H1 (cell line): ENCODE data around the gene NUTM2E. TPM values are rescaled to one million over a fixed set of nuclear protein-coding genes. Genes with fewer than 3 reads are reported as not detected.
"Not testable (repeated sequence)": the region's sequence is repeated elsewhere in the genome, so short reads cannot be mapped to it uniquely, and the experiment has no call there.

ENCODE experiments used
- CTCF ChIA-PET: fragments of 300-600 bp; sonication (Branson Sonifier 250); formaldehyde crosslinking; loops from one replicate; lab custom pipeline; 2021; ENCODE audit not compliant: partially characterized antibody; lab: Charles Lee
- POLR2A ChIA-PET: fragments of 300-600 bp; sonication (Branson Sonifier 250); formaldehyde crosslinking; loops from one replicate; lab custom pipeline; 2021; ENCODE audit warnings: inconsistent platforms; ENCODE audit not compliant: partially characterized antibody; lab: Charles Lee
- DNase-seq, 2 experiments: peaks; one replicate each; pipeline versions ENCODE4 v3.0.0 to v3.0.0-alpha.2; 2010 to 2022; ENCODE audit warnings: low spot score in 2 of 2, low read depth in 1 of 2, mixed read lengths in 1 of 2
- FAIRE-seq: peaks from 2 replicates; lab custom pipeline; 2011; peaks lifted over from hg19 to GRCh38; lab: Jason Lieb, UNC
- H2AFZ ChIP-seq: 2 replicates; pipeline ENCODE4 v1.8.1; 2012; ENCODE audit warnings: low read length, inconsistent platforms
- H2AK5ac ChIP-seq: 2 replicates; pipeline ENCODE4 v1.6.1; 2013; ENCODE audit warnings: low read depth, low read length
- H2BK120ac ChIP-seq: replicated peaks from 2 replicates; pipeline ENCODE3; 2013; ENCODE audit warnings: low read depth, low read length, inconsistent platforms
- H2BK12ac ChIP-seq: 2 replicates; pipeline ENCODE4 v1.6.1; 2013; ENCODE audit warnings: low read depth, low read length
- H2BK15ac ChIP-seq: 2 replicates; pipeline ENCODE4 v1.6.1; 2013; ENCODE audit warnings: low read length
- H2BK20ac ChIP-seq: 2 replicates; pipeline ENCODE4 v1.6.1; 2013; ENCODE audit warnings: low read length
- H2BK5ac ChIP-seq: 2 replicates; pipeline ENCODE4 v1.6.1; 2013; ENCODE audit warnings: low read depth, low read length
- H3K14ac ChIP-seq: 2 replicates; pipeline ENCODE4 v1.6.1; 2013; ENCODE audit warnings: inconsistent platforms; ENCODE audit not compliant: insufficient read length
- H3K18ac ChIP-seq: 2 replicates; pipeline ENCODE4 v1.6.1; 2013; ENCODE audit warnings: low read length; ENCODE audit errors: extremely low read depth
- H3K23ac ChIP-seq: 2 replicates; pipeline ENCODE4 v1.6.1; 2013; ENCODE audit warnings: inconsistent platforms; ENCODE audit not compliant: insufficient read length
- H3K23me2 ChIP-seq: 2 replicates; pipeline ENCODE4 v1.6.1; 2013; ENCODE audit warnings: low read depth, low read length
- H3K27ac ChIP-seq: 2 replicates; pipeline ENCODE4 v1.6.1; 2011; ENCODE audit warnings: low read depth, low read length, inconsistent platforms
- H3K27me3 ChIP-seq, 4 experiments: replicated peaks in 1 of 4; 1 replicate in 1 of 4; 2 replicates in 3 of 4; pipeline versions ENCODE4 v1.6.1 to v1.8.1; 2011 to 2013; ENCODE audit warnings: low read length in 3 of 4, mild to moderate bottlenecking in 3 of 4, inconsistent platforms in 2 of 4, mixed read lengths in 2 of 4, moderate library complexity in 1 of 4; ENCODE audit not compliant: control insufficient read depth in 3 of 4, insufficient read depth in 3 of 4; ENCODE audit errors: extremely low read depth in 1 of 4
- H3K36me3 ChIP-seq, 4 experiments: 2 replicates each; pipeline versions ENCODE4 v1.6.1 to v1.8.1; 2011 to 2013; ENCODE audit warnings: mild to moderate bottlenecking in 4 of 4, low read length in 3 of 4, moderate library complexity in 2 of 4, control low read depth in 1 of 4, inconsistent platforms in 1 of 4; ENCODE audit not compliant: insufficient read depth in 4 of 4, control insufficient read depth in 2 of 4
- H3K4ac ChIP-seq: replicated peaks from 2 replicates; pipeline ENCODE3; 2013; ENCODE audit warnings: low read length, low read depth, mixed read lengths, inconsistent platforms; ENCODE audit not compliant: insufficient read length
- H3K4me1 ChIP-seq, 4 experiments: replicated peaks in 1 of 4; 1 replicate in 1 of 4; 2 replicates in 3 of 4; pipeline versions ENCODE4 v1.6.1 to v1.8.1; 2011 to 2013; ENCODE audit warnings: low read length in 3 of 4, inconsistent platforms in 2 of 4, mixed read lengths in 1 of 4; ENCODE audit not compliant: insufficient read depth in 4 of 4, control insufficient read depth in 3 of 4
- H3K4me2 ChIP-seq, 2 experiments: 2 replicates each; pipeline versions ENCODE4 v1.6.1 to v1.8.1; 2011 to 2013; ENCODE audit warnings: low read depth in 2 of 2, low read length in 2 of 2, control low read depth in 1 of 2, inconsistent platforms in 1 of 2, mild to moderate bottlenecking in 1 of 2; ENCODE audit not compliant: insufficient read depth in 1 of 2
- H3K4me3 ChIP-seq, 4 experiments: fragments of 200-600, 300-600 bp in 1 of 4; sonication (generic), shearing (Covaris generic), sonication (Bioruptor Twin) in 1 of 4; 2 replicates each; pipeline versions ENCODE4 v1.5.1 to v1.8.1; 2011 to 2016; ENCODE audit warnings: low read length in 4 of 4, low read depth in 3 of 4, control low read depth in 2 of 4, inconsistent platforms in 2 of 4, mild to moderate bottlenecking in 2 of 4, mixed read lengths in 1 of 4, moderate library complexity in 1 of 4; ENCODE audit not compliant: insufficient read depth in 2 of 4; ENCODE audit errors: extremely low read depth in 1 of 4
- H3K56ac ChIP-seq: replicated peaks from 2 replicates; pipeline ENCODE3; 2013; ENCODE audit warnings: low read depth, mild to moderate bottlenecking, mixed read lengths, low read length, inconsistent platforms; ENCODE audit not compliant: insufficient read length
- H3K79me1 ChIP-seq: 2 replicates; pipeline ENCODE4 v1.6.1; 2013; ENCODE audit warnings: low read depth, low read length, control low read depth
- H3K79me2 ChIP-seq, 2 experiments: 2 replicates each; pipeline versions ENCODE4 v1.6.1 to v1.8.1; 2012 to 2013; ENCODE audit warnings: low read length in 2 of 2, mild to moderate bottlenecking in 2 of 2, inconsistent platforms in 1 of 2; ENCODE audit not compliant: insufficient read depth in 2 of 2, control insufficient read depth in 1 of 2
- H3K9ac ChIP-seq, 4 experiments: replicated peaks in 1 of 4; 1 replicate in 1 of 4; 2 replicates in 3 of 4; pipeline versions ENCODE4 v1.6.1 to v1.8.1; 2011 to 2013; ENCODE audit warnings: low read depth in 3 of 4, low read length in 3 of 4, control low read depth in 2 of 4, mild to moderate bottlenecking in 2 of 4, moderate library complexity in 2 of 4, inconsistent platforms in 1 of 4; ENCODE audit errors: extremely low read depth in 1 of 4
- H3K9me3 ChIP-seq, 2 experiments: 2 replicates each; pipeline versions ENCODE4 v1.6.1 to v1.8.1; 2012 to 2013; ENCODE audit warnings: mild to moderate bottlenecking in 2 of 2, moderate library complexity in 2 of 2, control low read depth in 1 of 2, inconsistent platforms in 1 of 2, low read depth in 1 of 2, low read length in 1 of 2, mixed read lengths in 1 of 2; ENCODE audit not compliant: insufficient read depth in 2 of 2
- H4K20me1 ChIP-seq, 2 experiments: replicated peaks in 1 of 2; 2 replicates each; pipeline versions ENCODE3 to v1.8.1; 2011 to 2013; ENCODE audit warnings: inconsistent platforms in 2 of 2, low read length in 2 of 2, mild to moderate bottlenecking in 1 of 2; ENCODE audit not compliant: insufficient read depth in 2 of 2, control insufficient read depth in 1 of 2
- H4K5ac ChIP-seq: 2 replicates; pipeline ENCODE4 v1.6.1; 2013; ENCODE audit warnings: low read length, low read depth, mixed read lengths, inconsistent platforms; ENCODE audit not compliant: insufficient read length
- H4K8ac ChIP-seq: 2 replicates; pipeline ENCODE4 v1.8.0; 2013; ENCODE audit warnings: mild to moderate bottlenecking, moderate library complexity, low read length, inconsistent platforms; ENCODE audit not compliant: insufficient read depth; ENCODE audit errors: extremely low read depth
- H4K91ac ChIP-seq: replicated peaks from 2 replicates; pipeline ENCODE3; 2013; ENCODE audit warnings: low read length, mixed read lengths, inconsistent platforms; ENCODE audit not compliant: insufficient read length
- WGBS, 2 experiments: shearing (Covaris generic) in 1 of 2; methylation state at CpG; one replicate each; pipeline versions ENCODE4 v1.1.6 to v1.1.7; 2013 to 2015; ENCODE audit warnings: low lambda C conversion rate in 2 of 2, mixed read lengths in 2 of 2, inconsistent platforms in 1 of 2, low coverage in 1 of 2, missing lambda C conversion rate in 1 of 2; ENCODE audit not compliant: insufficient replicate concordance in 2 of 2, insufficient coverage in 1 of 2, insufficient read length in 1 of 2; ENCODE audit errors: extremely low coverage in 1 of 2, missing lambda C conversion rate in 1 of 2; 5-methylcytosine and 5-hydroxymethylcytosine counted together
- polyA plus RNA-seq, 7 experiments: library from polyadenylated mRNA; depleted of rRNA in 3 of 7; stranded (reverse) in 5 of 7; unstranded in 2 of 7; fragments of >200 nt in 5 of 7; fragments of 200-250 nt in 2 of 7; gene quantifications; 1 replicate in 5 of 7; 2 replicates in 1 of 7; 4 replicates in 1 of 7; pipeline versions ENCODE4 v1.2.1 to v1.2.3, GENCODE V29; 2011 to 2013; ENCODE audit warnings: missing spikeins in 2 of 7, mixed read lengths in 2 of 7
- total RNA-seq: library from RNA; stranded (reverse); fragmentation: NEBNext Ultra II Directional; extraction: Animal tissue kit (Norgen Biotek cat#: 25700); gene quantifications from 2 replicates; pipeline ENCODE4 v1.2.1, GENCODE V29; 2021

Gene NUTM2E
- total and polyA plus RNA-seq, 2 of the 8 experiments (the other 6 are each of a cell fraction or from before 2014, with no cell fraction given) = 0.02 to 0.28 TPM

DNA sequence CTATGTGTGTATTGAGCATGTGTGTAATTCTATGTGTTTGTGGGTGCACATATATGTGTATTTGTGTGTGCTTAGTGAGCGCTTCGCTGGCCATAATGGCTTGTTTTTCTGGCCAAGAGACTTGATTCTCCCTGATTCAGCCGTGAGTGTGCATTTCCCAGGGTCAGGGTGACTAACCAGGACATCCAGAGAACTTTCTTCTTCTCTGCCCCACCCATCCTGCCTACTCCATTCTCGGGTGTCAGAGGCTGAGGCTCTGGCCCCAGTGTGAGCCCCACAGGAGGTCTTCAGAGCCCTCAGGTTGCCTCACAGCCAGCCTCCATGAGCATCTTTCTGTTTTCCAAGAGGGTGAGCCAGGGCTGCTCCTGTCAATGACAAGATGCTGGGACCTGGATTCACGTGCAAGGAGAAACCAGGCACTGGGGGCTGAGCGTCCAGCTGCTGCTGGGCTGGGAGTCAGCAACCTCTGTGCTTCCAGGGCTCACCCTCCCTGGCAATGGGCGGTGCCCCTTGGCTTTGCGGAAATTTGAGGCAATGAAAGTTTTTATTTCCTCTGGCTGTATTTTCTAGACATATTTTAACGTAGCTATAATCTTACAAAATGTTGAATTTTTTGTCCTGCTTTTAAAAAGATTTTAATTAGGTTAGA lies 40.5 kb downstream of the NUTM2E start:
- H3K4me2 ChIP-seq, H2BK5ac ChIP-seq, H4K91ac ChIP-seq, H2BK20ac ChIP-seq, DNase-seq, H3K27ac ChIP-seq, FAIRE-seq, H3K4ac ChIP-seq, H3K4me1 ChIP-seq, H3K23me2 ChIP-seq, H3K18ac ChIP-seq, H4K8ac ChIP-seq, H3K23ac ChIP-seq, H3K9ac ChIP-seq, POLR2A ChIA-PET, H4K5ac ChIP-seq, H3K79me1 ChIP-seq, H3K4me3 ChIP-seq, H2AK5ac ChIP-seq, H2BK120ac ChIP-seq, H3K79me2 ChIP-seq, CTCF ChIA-PET, H3K56ac ChIP-seq, H4K20me1 ChIP-seq, H2BK15ac ChIP-seq, H2BK12ac ChIP-seq, H3K36me3 ChIP-seq, H3K14ac ChIP-seq, H2AFZ ChIP-seq, H3K9me3 ChIP-seq, H3K27me3 ChIP-seq: not testable (repeated sequence)
- WGBS, 2 experiments = 96% methylated on average over 2 of the region's 9 CpGs; no CpG with 5 or more reads in 1 of the 2 experiments

- FAIRE-seq, POLR2A ChIA-PET, H2BK15ac ChIP-seq, H3K36me3 ChIP-seq, H3K4me1 ChIP-seq, H3K23me2 ChIP-seq, H3K4me3 ChIP-seq, H3K18ac ChIP-seq, H3K14ac ChIP-seq, CTCF ChIA-PET, H3K23ac ChIP-seq, H3K27ac ChIP-seq, H3K9ac ChIP-seq, H4K5ac ChIP-seq, H3K56ac ChIP-seq, H2AK5ac ChIP-seq, H2BK5ac ChIP-seq, H3K79me2 ChIP-seq, H3K4me2 ChIP-seq, H2AFZ ChIP-seq, H4K20me1 ChIP-seq, H4K91ac ChIP-seq, H4K8ac ChIP-seq, H3K9me3 ChIP-seq, H2BK120ac ChIP-seq, H2BK20ac ChIP-seq, H3K79me1 ChIP-seq, H2BK12ac ChIP-seq, H3K27me3 ChIP-seq, DNase-seq, H3K4ac ChIP-seq: not testable (repeated sequence)
- 98% methylated on average over 4 of the region's 7 CpGs; no CpG with 5 or more reads in 1 of the 2 experiments for WGBS, 2 experiments
Observed at GRCh38 chr10:79868023-79868422, 41.5 kb downstream of the NUTM2E start.
